Dedifferentiated amniotic fluid mesenchymal stem cell (primary cell): ENCODE data around the gene SPON2.
"Not testable (repeated sequence)": the region's sequence is repeated elsewhere in the genome, so short reads cannot be mapped to it uniquely, and the experiment has no call there.

Source experiments
- DNase-seq: peaks from one replicate; pipeline ENCODE4 v3.0.0-alpha.2; 2016; ENCODE audit errors: extremely low spot score

SPON2 gene

DNA sequence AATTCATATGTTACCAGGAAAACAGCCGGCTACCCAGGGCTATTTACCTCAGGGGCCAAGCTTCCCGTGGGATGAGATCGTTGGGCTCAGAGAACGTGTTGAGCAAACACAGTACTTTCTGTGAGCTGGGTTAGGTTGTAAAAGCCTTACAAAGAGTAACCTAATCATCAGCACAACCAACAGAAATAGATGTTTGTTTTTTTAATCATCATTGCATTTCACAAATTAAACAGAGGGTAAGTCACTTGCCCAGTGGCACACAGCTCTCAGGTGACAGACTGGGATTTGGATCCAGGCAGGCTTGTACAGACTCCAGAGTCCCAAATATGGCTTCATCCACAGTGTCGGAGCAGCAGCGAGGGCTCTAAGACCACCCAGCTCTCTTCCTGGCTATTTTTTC is 20.1 kb downstream of the SPON2 start:
- no peak for DNase-seq

GRCh38 chr4:1151541-1151940 is 20.8 kb downstream of the SPON2 start:
- DNase-seq, result no peak

DNA sequence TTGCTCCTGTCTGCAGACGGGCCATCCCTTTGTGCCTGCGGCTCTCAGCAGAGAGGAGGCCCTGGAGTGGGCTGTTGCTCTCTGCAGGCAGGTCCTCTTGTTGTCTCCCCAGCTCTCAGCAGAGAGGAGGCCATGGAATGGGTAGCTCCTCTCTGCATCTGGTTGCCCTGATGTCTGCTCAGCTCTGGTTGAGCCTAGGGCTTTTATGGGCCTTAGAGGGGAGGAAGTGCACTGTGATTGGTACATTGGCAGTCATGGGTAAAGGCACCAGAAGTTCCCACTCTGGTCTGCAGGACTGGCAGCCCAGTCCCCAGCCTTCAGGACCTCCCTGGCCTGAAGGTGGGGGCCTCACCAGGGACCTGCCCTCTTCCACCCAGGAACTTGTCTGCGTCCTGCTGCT is 21.5 kb downstream of the SPON2 start:
- DNase-seq, result no peak

- DNase-seq, result no peak
These were observed 32.5 kb downstream of the SPON2 start for GRCh38 chr4:1139860-1140259.

- no peak for DNase-seq
These were observed 34.5 kb downstream of the SPON2 start for GRCh38 chr4:1137850-1138249.

DNA sequence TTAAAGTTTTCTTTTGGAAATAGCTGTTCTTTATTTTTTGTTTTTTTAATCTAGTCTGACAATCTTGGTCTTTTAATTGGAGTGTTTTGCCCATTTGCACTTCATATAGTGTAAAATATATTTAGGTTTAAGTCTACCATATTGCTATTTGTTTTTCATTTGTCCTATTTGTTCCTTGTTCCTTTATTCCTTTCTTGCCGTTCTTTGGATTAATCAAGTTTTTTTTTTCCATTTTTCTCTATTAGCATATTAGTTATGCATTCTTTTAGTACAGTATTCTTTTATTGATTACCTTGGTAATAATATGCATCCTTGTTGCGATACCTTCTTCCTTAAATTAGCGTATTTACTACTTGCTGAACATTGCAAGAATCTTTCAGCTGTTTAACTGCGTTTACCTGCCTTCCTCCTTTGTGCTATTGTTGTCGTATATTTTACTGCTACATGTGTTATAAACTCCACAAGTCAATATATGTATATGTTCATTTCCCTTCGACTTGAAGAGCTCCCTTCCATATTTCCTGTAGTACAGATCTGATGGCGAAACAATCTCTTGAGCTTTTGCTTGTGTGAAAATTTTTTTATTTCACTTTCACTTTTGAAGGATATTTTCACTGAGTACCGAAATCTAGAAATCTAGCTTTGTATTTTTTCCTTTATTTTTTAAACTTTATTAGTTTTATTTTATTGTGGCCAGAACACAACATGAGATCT is 35.2 kb downstream of the SPON2 start:
- no peak for DNase-seq

- DNase-seq, result no peak
These were observed 36.3 kb downstream of the SPON2 start for GRCh38 chr4:1136048-1136447.

DNA sequence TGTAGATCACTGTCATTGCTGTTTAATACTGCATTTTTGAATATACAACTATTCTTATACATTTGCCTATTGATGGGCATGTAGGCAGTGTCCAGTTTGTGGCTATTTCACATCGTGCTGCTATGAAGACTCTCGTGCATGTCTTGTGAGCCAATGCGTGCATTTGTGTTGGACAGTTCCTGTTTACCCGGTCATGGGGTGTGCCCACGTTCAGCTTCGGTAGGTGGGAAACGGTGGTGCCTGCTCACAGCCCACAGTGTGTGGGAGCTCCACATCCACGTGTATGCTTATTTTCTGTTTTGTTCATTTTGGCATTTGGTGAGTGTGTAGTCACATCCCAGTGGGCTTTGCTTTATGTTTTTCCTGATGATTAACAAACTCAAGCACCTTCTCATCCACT is 39.4 kb downstream of the SPON2 start:
- DNase-seq, result no peak

DNA sequence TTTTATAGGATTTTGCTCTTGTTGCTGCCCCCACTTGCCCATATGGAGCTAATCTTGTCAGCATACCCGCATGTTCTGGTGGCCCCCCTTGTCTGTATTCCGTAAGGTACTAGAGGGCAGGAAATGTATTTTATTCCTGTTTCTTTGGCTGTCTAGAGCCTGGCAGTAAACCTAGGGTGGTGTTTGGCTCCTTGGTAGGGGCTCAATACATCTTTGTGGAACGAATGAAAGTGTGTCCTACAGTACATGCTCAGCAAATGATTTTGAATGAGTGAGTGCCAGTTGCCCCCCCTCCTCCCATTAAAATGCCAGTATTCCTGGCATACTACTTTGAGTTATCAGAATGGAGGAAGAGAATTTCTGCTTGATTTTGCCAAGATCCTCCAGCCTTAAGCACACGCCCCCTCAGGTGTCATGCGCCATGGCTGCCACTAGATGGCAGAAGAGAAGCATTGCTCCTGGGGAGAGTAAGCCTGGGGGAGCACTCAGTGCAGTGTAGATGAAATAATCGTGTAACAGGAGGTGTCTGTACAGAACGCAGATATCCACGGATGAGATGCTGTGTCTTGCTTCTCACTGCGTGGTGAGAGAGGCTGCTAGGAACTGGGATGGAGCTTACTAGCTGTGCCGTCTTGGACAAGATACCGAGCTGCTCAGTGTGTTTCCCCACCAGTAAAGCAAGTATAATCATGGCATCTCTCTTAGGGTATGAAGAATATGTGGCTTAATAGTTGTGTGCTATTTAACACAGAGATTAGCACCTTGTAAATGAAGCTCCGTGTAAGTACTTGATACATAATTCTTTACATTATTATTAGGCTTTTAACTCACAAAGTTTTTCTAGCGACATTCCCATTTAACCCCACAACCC is 41.8 kb downstream of the SPON2 start:
- DNase-seq, result peak; percentile 70

GRCh38 chr4:1126506-1126905 is 45.9 kb downstream of the SPON2 start:
- peak; percentile 34 for DNase-seq

DNA sequence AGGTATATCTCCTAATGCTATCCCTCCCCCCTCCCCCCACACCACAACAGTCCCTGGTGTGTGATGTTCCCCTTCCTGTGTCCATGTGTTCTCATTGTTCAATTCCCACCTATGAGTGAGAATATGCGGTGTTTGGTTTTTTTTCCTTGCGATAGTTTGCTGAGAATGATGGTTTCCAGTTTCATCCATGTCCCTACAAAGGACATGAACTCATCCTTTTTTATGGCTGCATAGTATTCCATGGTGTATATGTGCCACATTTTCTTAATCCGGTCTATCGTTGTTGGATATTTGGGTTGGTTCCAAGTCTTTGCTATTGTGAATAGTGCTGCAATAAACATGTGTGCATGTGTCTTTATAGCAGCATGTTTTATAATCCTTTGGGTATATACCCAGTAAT is 46.9 kb downstream of the SPON2 start:
- not testable (repeated sequence) for DNase-seq

DNA sequence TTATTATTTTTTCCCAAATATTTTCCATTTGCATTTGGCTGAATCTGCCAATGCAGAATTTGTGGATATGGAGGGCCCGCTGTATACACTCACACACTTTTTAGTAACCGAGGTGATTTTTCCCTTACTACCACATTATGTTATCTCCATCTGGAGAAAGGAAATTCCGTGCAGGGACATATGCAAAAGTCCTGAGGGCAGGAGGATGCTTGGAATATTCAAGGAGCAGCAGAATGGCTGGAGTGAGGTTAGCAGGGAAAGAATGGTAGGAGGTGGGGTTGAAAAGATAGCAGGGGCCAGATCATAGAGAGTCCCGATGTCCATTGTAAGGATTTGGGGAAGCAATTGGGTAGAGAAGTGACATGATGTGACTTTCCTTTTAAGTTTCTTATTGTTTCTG is 47.6 kb downstream of the SPON2 start:
- no peak for DNase-seq

DNA sequence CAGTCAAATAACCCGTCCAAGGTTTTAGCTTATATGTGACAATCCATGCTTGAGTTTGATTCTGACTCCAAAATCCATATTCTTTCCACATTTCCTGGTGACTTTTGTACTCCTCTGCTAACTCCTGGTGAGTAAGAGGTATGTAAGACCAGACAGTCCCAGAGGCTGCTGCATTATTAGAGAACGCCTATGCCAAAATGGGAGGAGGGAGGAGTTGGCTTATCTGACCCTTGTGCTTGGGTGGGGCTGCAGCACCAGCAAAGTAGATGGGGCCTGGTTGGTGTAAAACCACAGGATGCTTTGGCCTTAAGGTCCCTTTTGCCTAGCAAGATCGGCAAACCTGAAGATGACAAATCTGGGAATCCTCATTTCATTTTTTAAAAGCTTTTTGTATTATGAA is 49.9 kb downstream of the SPON2 start:
- no peak for DNase-seq
